Brain microvascular endothelial cell (primary cell): ENCODE results near the gene ALDH1B1.

Source experiments
- DNase-seq: peaks from one replicate; pipeline ENCODE4 v3.0.0-alpha.2; 2020
- H3K27ac ChIP-seq: fragments of 250-450 bp; sonication (Bioruptor Pico); 2 replicates; pipeline ENCODE4 v1.5.1; 2020; ENCODE audit warnings: mild to moderate bottlenecking, moderate library complexity
- H3K27me3 ChIP-seq: fragments of 250-450 bp; sonication (Bioruptor Pico); replicated peaks from 2 replicates; pipeline ENCODE4 v1.5.1; 2020; ENCODE audit warnings: mild to moderate bottlenecking
- H3K36me3 ChIP-seq: fragments of 250-450 bp; sonication (Bioruptor Pico); replicated peaks from 2 replicates; pipeline ENCODE4 v1.5.1; 2020; ENCODE audit warnings: mild to moderate bottlenecking
- H3K4me3 ChIP-seq: 2 replicates; pipeline ENCODE4 v1.5.1; 2011; ENCODE audit warnings: low read depth, mild to moderate bottlenecking, control low read depth, low read length, moderate library complexity
- in situ Hi-C: cut with HindIII; loops from 2 replicates; pipeline ENCODE4 v1.10.0; 2017; ENCODE audit warnings: low sequenced_read_pairs, low pct_ligation_motif_present
- TF ChIP-seq, protein P1 (sequence below): IDR thresholded peaks from 2 replicates; pipeline ENCODE4 v1.5.1; 2011; ENCODE audit warnings: low read depth, mild to moderate bottlenecking, moderate library complexity, low read length, control low read depth, inconsistent platforms; ENCODE audit errors: missing control alignments

The ALDH1B1 gene

GRCh38 chr9:38367898-38368297, 24.6 kb upstream of the ALDH1B1 start:
- H3K4me3 ChIP-seq: no peak overlapping the region
- TF ChIP-seq, protein P1, sequence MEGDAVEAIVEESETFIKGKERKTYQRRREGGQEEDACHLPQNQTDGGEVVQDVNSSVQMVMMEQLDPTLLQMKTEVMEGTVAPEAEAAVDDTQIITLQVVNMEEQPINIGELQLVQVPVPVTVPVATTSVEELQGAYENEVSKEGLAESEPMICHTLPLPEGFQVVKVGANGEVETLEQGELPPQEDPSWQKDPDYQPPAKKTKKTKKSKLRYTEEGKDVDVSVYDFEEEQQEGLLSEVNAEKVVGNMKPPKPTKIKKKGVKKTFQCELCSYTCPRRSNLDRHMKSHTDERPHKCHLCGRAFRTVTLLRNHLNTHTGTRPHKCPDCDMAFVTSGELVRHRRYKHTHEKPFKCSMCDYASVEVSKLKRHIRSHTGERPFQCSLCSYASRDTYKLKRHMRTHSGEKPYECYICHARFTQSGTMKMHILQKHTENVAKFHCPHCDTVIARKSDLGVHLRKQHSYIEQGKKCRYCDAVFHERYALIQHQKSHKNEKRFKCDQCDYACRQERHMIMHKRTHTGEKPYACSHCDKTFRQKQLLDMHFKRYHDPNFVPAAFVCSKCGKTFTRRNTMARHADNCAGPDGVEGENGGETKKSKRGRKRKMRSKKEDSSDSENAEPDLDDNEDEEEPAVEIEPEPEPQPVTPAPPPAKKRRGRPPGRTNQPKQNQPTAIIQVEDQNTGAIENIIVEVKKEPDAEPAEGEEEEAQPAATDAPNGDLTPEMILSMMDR: no peak
- H3K27ac ChIP-seq: no peak overlapping the region
- no peak for DNase-seq
- peaks cover 4% of the 10 kb centered on the region for H3K27me3 ChIP-seq
- in situ Hi-C loops: no loop called here
- H3K36me3 ChIP-seq: no peaks in the 10 kb centered on the region

GRCh38 chr9:38368731-38369130, 23.8 kb upstream of the ALDH1B1 start:
- peaks cover 7% of the 10 kb centered on the region for H3K27me3 ChIP-seq
- no peaks in the 10 kb centered on the region for H3K36me3 ChIP-seq
- TF ChIP-seq, protein P1: no peak
- H3K27ac ChIP-seq: no peak overlapping the region
- DNase-seq: no peak
- in situ Hi-C loops: no loop called here
- H3K4me3 ChIP-seq: no peak overlapping the region

DNA sequence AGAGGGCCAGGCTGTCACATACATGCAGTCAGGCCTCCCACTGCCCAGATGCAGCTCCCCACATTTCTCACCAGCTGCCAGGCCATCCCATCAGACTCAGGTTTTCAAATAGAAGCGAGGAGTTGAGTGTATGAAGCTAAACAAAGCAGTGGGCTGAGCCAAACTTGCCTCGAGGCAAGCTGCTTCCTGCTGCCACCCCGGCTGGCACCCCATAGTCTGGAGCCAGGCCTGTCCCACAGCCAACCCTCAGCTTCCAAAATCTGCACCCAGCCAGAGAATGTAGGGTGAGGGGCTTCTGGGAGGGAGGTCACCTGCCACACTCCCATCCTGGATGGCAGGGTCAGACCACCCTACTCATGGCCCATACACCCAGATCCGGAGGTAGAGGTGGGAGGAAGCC, 22.3 kb upstream of the ALDH1B1 start:
- Histone ChIP-seq H3K27ac (no peak overlapping the region), H3K27me3 (peaks cover 7% of the 10 kb centered on the region), H3K4me3 (no peak overlapping the region), H3K36me3 (no peaks in the 10 kb centered on the region)
- no peak for DNase-seq
- TF ChIP-seq, protein P1: no peak
- in situ Hi-C loops: no loop called here

GRCh38 chr9:38371495-38371894, 21.0 kb upstream of the ALDH1B1 start:
- Histone ChIP-seq H3K27ac (no peak overlapping the region), H3K27me3 (peaks cover 7% of the 10 kb centered on the region), H3K36me3 (no peaks in the 10 kb centered on the region), H3K4me3 (no peak overlapping the region)
- TF ChIP-seq, protein P1: peak; percentile 21
- no peak for DNase-seq
- in situ Hi-C loops: no loop called here

GRCh38 chr9:38372762-38373619, 19.5 kb upstream of the ALDH1B1 start:
- in situ Hi-C loops: no loop called here
- Histone ChIP-seq H3K36me3 (no peaks in the 10 kb centered on the region), H3K27me3 (peaks cover 7% of the 10 kb centered on the region), H3K4me3 (no peak overlapping the region), H3K27ac (no peak overlapping the region)
- DNase-seq: no peak
- TF ChIP-seq, protein P1: no peak

DNA sequence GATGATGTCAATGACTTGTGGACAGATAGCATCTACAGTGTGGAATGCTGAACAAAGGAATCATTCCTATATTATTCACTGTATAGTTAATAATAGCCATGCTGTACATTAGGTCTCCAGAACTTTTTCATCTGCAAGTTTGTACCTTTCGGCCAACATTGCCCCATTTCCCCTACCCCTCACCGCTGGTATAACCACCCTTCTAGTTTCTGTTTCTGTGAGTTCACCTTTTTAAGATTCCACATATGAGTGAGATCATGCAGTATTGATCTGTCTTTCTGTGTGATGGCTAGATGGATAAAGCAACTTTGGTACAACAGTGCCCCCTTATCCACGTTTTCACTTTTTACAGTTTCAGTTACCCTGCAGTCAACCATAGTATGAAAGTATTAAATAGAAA, 18.8 kb upstream of the ALDH1B1 start:
- H3K36me3 ChIP-seq: no peaks in the 10 kb centered on the region
- H3K27me3 ChIP-seq: peaks cover 7% of the 10 kb centered on the region
- no peak for DNase-seq
- TF ChIP-seq, protein P1: no peak
- H3K27ac ChIP-seq: no peak overlapping the region
- no peak overlapping the region for H3K4me3 ChIP-seq
- in situ Hi-C loops: no loop called here
